SK-N-MC (cell line): Measurements from ENCODE around the gene GRIA3.

Experiments
- EZH2 ChIP-seq: fragments of 200-600 bp; sonication (generic); IDR thresholded peaks from one replicate; pipeline ENCODE4 v1.6.1; 2017; ENCODE audit warnings: antibody characterized with exemption
- FOXP2 ChIP-seq: optimal IDR thresholded peaks from 2 replicates; pipeline ENCODE3; 2011; ENCODE audit warnings: mild to moderate bottlenecking, moderate library complexity; ENCODE audit not compliant: insufficient read depth; ENCODE audit errors: extremely low read length, control extremely low read depth
- POLR2AphosphoS5 ChIP-seq: IDR thresholded peaks from 2 replicates; pipeline ENCODE4 v1.6.1; 2012; ENCODE audit warnings: mild to moderate bottlenecking, low read depth, low read length, borderline replicate concordance

DNA sequence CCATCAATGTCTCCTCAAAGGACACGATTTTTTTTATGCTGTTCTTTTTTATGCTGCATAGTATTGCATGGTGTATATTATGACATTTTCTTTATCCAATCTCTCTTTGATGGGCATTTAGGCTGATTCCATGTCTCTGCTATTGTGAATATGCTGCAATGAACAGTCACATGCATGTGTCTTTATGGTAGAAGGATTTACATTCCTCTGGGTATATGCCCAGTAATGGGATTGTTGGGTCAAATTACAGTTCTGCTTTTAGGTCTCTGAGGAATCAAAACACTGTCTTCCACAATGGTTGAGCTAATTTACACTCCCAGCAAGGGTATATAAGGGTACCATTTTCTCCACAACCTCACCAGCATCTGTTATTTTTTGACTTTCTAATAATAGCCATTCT lies 113.9 kb downstream of the GRIA3 start:
- TF ChIP-seq POLR2AphosphoS5 (no peak), EZH2 (no peak), FOXP2 (no peak)
